Progenitor cell of endocrine pancreas (in vitro differentiated cells): Measurements from ENCODE around the gene CHAF1B. TPM values are rescaled to one million over a fixed set of nuclear protein-coding genes. Genes with fewer than 3 reads are reported as not detected.

Experiments used
- DNase-seq: peaks from one replicate; pipeline ENCODE4 v3.0.0; 2021; ENCODE audit warnings: low spot score; ENCODE audit not compliant: unreplicated experiment
- H3K27ac Mint-ChIP-seq: 2 replicates; pipeline ENCODE4 v1.8.0; 2021; ENCODE audit warnings: mild to moderate bottlenecking, moderate library complexity, mixed read lengths
- H3K27me3 Mint-ChIP-seq: 2 replicates; pipeline ENCODE4 v1.8.0; 2021; ENCODE audit warnings: mixed read lengths
- H3K36me3 Mint-ChIP-seq: 2 replicates; pipeline ENCODE4 v1.8.0; 2022; ENCODE audit warnings: mixed read lengths; ENCODE audit not compliant: insufficient read depth
- H3K4me1 Mint-ChIP-seq: 2 replicates; pipeline ENCODE4 v1.8.0; 2021; ENCODE audit warnings: low read depth, mixed read lengths
- H3K4me3 Mint-ChIP-seq: 2 replicates; pipeline ENCODE4 v1.8.0; 2021; ENCODE audit warnings: low read depth, mild to moderate bottlenecking, moderate library complexity, mixed read lengths
- H3K9me3 Mint-ChIP-seq: 2 replicates; pipeline ENCODE4 v1.8.0; 2021; ENCODE audit warnings: low read depth, mixed read lengths
- CTCF ChIP-seq: fragments of 200-600 bp; sonication (generic); IDR thresholded peaks from one replicate; pipeline ENCODE4 v1.5.0; 2021; ENCODE audit warnings: antibody characterized with exemption, mild to moderate bottlenecking; ENCODE audit not compliant: unreplicated experiment
- total RNA-seq: library from RNA; stranded (reverse); gene quantifications from 2 replicates; pipeline ENCODE4 v1.2.1, GENCODE V29; 2021

CHAF1B gene
- total RNA-seq, 1 donor from 2014 or later = 9.1 TPM

GRCh38 chr21:36454706-36455105 is 69.5 kb downstream of the CHAF1B start:
- no peak for DNase-seq
- H3K4me1 Mint-ChIP-seq = peaks cover 15% of the 10 kb centered on the region
- no peak for TF ChIP-seq CTCF
- H3K27me3 Mint-ChIP-seq = no peaks in the 10 kb centered on the region
- H3K27ac Mint-ChIP-seq = peak overlapping the region; percentile 79
- H3K9me3 Mint-ChIP-seq = no peaks in the 10 kb centered on the region
- no peak overlapping the region for H3K4me3 Mint-ChIP-seq
- no peaks in the 10 kb centered on the region for H3K36me3 Mint-ChIP-seq

- Mint-ChIP-seq H3K4me1 (peaks cover 15% of the 10 kb centered on the region), H3K9me3 (no peaks in the 10 kb centered on the region), H3K36me3 (no peaks in the 10 kb centered on the region), H3K27ac (no peak overlapping the region), H3K4me3 (no peak overlapping the region), H3K27me3 (no peaks in the 10 kb centered on the region)
- DNase-seq = no peak
- TF ChIP-seq CTCF = no peak
Observed at GRCh38 chr21:36456729-36457414, 71.7 kb downstream of the CHAF1B start.

- Mint-ChIP-seq H3K9me3 (no peaks in the 10 kb centered on the region), H3K4me1 (peaks cover 11% of the 10 kb centered on the region), H3K27ac (no peak overlapping the region), H3K27me3 (peaks cover 4% of the 10 kb centered on the region), H3K36me3 (no peaks in the 10 kb centered on the region), H3K4me3 (no peak overlapping the region)
- DNase-seq = no peak
- no peak for TF ChIP-seq CTCF
Observed at GRCh38 chr21:36459098-36459497, 73.9 kb downstream of the CHAF1B start.

- no peak for TF ChIP-seq CTCF
- Mint-ChIP-seq H3K4me3 (no peak overlapping the region), H3K4me1 (peaks cover 3% of the 10 kb centered on the region), H3K27me3 (peaks cover 5% of the 10 kb centered on the region), H3K9me3 (no peaks in the 10 kb centered on the region), H3K36me3 (no peaks in the 10 kb centered on the region), H3K27ac (no peak overlapping the region)
- no peak for DNase-seq
Observed at GRCh38 chr21:36460866-36461265, 75.7 kb downstream of the CHAF1B start.

GRCh38 chr21:36461277-36461917 is 76.2 kb downstream of the CHAF1B start:
- Mint-ChIP-seq H3K27me3 (peaks cover 5% of the 10 kb centered on the region), H3K4me3 (no peak overlapping the region), H3K27ac (no peak overlapping the region), H3K4me1 (peaks cover 3% of the 10 kb centered on the region), H3K36me3 (no peaks in the 10 kb centered on the region), H3K9me3 (no peaks in the 10 kb centered on the region)
- DNase-seq = no peak
- no peak for TF ChIP-seq CTCF
